SW 1271 (cell line): ENCODE data around the gene COLEC12.

ENCODE experiments used
- DNase-seq, 2 experiments: peaks; one replicate each; lab custom pipeline; 2025; lab: John Stamatoyannopoulos, UW

Gene COLEC12

DNA sequence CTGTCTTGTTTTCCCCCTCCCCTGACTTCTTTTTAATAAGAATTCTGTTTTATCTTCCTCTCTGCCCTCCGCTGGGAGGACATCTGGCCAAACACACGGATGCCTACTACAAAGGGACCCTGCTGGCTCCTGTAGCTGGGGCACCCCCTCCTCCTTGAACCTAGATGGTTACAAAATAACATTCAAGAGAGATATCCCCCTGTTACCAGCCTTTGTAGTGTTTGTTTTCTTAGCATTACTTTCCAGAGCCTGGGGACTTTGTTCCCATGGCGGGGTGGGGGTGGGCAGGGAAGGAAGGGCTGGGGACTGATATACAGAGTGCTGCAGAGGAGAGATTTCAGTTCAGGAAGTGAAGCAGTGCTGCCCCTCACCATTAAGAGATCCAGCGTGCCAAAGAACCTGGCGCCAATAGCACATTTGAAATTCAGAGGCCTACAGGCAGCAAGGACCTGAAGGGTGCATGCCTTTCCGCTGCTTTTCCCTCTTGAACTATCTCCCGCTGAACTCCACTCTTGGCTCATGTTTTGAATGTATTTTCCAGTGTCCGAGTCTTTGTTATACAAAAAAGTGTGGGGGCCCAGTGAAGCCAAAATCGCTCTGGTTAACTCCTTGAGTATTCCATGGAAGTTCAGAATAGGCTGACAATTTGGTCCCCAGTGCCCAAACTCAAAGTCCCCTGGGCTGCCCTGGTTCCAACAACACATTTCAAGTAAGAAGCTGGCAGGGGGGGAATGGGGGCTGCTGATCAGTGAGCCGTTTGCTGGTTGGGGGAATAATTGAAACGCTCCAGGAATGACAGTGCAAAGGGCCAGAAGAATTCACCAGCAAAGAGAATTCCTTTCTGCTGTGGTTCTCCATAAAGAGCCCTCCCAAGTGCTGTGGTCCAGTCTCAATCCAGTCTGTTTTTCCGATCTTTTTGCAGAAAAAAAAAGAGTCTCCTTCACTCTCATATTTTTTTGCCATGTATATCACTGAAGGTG lies 137.9 kb downstream of the COLEC12 start:
- no peak for DNase-seq

DNA sequence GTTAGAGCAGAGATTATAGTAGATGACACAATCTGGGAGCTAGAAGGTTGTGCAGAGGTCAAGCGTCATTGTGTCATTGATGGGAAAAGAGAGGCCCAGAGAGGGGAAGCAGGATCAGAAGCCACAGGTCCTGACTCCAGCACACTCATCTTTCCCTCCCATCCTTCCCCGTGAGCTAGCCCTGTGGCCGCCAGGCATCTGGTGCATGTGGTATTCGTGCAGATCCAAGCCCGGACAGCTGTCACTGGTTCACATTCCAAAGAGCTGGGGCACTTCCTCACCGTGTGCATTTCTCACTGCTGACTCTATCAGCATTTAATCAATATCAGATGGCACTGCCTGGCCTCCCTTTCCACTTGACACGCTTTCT lies 138.6 kb downstream of the COLEC12 start:
- peak; percentile 4 to 33 for DNase-seq

DNA sequence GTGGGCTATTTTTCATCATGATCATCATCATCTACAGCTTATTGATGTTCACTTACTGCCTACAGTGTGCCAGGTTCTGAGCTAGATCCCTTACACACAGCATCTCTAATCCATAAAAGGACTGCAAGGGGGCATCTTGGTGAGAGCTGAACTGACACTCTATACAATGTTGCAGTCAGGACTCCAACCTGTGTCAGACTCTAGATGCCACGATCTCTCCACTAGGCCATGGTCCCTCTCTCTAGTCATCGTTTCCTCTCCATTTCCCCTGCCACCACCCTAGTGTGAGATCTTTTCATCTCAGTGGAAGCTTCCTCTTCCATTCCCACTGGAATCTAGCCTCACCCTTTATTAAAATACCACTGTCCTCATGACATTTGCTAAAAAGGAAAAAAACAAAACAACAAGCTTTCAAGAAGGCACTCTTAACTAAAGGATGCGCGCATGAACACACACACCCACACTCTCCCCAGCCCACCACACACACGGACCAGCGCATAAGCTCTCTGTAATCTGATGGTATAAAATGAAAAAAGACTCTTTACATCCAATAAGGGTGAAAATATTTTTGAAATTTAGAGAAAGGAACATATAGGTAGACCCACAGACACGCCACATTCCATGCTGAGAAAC lies 139.3 kb downstream of the COLEC12 start:
- DNase-seq = no peak

DNA sequence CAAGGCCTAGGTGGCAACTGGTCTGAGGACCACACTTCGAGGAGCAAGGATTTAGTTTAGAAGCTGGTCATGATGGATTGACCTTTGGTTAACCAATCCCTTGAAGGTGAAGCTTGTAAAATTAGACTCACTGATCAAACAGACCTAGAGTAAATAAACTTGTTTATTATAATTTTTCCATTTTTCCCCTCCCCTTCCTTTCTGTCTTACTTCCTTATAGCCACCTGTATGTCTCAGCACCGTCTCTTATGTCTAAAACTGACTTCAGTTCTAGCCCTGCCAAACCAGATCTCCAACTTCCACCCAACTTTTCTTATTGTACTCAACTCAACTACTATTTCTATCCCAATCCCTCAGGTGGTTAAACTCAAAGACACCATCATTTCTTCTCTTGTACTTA lies 139.8 kb downstream of the COLEC12 start:
- no peak for DNase-seq

DNA sequence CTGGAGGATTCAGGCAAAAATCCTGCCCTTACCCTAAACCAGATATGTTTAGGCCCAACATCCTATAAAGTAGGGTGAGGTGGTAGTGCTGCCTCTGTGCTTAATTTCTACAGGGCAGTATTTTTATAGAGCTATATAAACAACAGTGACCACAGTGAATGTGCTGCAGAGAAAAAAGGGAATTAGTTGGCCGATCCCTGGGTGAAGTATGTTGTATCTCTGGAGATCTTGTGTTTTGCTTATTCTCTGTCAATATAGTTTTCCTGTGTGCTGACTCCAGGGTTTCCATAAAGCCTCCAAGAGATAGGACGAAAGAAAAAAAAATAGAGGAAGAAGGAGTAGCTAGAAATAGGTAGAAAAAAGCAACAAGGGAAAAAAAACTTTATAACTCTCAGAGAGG lies 143.7 kb downstream of the COLEC12 start:
- no peak for DNase-seq

DNA sequence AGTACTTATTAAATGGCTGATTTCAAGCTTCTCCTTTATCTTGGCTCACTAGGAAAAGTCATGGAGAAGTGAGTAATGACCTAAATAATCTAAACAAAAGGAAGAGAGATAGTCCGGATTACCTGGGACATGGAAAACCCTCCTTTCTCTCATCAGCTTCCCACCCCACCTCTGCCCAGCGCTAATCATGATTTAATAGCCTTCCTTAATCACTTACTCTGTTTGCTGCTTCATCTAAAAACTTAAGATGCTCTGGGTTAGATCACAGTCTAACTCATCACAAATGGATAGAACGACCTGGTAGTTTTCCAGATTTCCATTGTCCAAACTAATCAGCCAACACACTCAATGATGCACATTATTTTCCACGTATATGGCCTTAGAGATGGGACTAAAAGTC lies 144.8 kb downstream of the COLEC12 start:
- DNase-seq = no peak

DNA sequence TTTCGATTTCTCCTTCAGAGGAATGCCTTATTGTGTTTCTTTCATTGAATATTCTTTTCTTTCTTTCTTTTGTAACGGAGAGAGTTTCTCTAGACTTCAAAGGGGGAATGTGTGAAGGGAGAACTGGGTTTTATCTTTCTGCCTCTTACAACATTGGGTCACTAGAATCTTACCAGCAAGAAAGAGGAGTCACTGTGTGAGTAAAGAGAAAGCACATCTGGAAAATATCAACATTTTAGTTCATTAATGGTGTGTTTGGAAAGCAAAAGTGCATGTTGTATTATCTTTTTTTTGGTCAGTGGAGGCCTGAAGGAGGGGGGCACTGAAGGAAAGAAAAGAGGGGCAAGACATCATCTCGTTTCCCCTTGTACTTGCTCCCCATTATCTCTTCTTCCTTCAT lies 146.0 kb downstream of the COLEC12 start:
- DNase-seq = no peak

DNA sequence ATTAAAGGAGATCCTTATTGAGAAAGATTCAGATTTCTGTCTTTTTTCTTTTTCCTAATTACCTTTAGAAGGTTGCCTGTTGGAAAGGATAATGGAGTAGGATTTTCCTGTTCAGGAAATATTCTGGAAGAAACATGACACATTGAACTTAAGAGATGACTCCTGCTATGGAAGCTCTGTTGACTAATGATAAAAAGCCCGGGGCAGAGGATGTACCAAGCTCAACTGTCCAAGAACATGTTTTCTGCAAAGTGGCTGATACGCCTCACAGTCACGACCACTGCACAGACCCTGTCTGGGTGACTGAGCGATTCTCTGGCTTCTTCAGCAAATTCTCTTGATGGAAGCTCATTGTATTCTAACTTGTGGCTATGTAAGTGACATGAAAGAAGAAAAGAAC lies 146.5 kb downstream of the COLEC12 start:
- no peak for DNase-seq

DNA sequence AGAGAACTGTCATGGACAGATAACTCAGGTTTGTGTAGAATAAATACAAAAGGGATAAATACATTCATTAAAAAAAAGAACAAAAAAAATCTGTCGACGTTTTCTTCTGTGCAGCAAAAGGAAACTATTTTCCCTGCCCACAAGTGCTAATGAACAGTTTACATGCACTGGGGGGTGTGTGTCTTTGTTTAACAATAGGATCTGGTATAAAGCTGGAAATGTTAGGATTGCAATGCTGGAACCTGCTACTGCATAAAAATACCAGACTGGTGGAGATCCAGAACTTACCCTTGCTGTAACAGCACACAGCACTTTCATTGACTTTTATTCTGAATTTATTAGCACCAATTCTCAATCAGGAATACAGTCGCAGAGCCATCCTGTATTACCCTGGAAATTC lies 148.1 kb downstream of the COLEC12 start:
- DNase-seq = no peak

DNA sequence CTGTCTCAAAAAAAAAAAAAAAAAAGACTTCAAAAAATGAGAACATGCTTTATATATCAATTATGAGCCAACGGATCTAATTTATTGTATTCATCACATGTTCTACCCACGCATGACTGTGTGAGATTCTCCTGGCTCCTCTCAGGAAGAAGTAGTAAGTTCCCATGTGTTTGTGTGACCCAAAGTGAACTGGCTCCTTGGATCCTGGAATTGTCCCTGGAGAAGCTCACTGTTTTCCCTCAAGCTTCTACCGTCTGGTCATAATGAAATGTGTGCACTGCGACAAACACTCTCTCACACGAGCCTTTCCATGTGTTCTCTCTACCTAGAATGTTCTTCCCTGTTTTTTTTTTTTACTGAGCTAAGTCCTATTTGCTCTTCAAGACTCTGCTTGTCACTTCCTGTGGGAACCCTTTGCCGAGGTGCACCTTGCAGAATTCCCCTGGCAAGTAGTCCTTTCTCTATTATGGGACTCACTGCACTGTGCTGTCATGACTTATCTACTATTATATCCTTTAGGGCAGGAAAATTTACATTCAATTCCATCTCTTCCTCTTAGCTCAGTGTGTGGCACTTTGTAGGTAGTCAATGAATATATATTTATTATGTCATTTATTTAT lies 149.4 kb downstream of the COLEC12 start:
- no peak for DNase-seq

DNA sequence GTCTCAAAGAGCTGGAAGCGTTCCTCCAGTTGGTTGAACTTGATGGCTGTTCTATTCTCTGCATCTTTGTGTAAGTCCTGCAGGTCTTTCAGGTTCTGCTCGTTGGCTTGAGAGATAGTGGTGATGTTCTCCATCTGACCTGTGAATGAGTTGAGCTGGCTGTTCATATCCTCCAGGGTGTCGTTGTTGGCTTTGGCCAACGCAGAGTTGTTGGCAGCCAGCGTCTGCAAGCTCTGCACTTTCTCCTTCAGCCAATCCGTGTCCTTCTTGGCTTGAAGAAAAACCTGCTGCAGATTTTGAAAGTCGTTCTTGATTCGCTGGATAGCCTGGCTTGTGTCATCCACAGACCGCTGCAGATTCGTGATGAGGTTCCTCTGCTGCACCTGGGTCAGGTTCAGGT lies 153.9 kb downstream of the COLEC12 start:
- DNase-seq = no peak

DNA sequence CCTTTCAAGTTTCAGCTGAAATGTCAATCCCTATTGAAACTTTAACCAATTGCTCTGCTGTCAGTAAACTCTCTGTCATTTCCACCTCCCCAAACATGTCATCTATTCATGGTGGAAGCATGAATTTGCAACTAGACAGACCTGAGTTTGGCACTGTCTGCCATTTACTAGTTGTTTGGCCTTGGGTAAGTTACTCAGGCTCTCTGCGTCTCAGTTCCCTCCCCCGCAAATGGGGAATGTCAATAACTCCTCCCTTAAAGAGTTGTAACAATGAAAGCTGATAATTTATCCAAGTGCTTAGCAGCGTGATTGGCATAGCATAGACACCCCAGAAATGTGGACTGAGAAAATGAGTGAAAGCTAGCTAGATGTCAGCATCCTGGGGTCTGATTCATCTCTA lies 159.4 kb downstream of the COLEC12 start:
- DNase-seq = no peak

DNA sequence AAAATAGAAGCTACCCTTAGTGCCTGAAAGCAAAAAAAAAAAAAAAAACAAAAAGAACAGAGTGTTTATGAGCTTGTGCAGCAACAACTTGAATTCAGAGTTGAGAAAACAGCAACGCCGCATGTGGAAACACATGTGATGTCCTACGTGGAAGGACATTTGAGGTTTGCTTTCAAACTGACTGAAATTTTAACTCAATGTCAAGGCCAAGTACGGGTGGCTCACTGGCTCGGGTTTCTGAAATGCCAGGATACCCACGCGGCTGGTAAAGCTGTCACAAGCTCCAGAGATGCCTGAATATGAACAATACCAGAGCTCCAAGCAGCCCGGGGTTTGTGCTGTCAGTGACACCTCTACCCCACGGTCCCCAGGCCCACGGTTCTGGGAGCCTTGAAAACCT lies 160.5 kb downstream of the COLEC12 start:
- DNase-seq = no peak

DNA sequence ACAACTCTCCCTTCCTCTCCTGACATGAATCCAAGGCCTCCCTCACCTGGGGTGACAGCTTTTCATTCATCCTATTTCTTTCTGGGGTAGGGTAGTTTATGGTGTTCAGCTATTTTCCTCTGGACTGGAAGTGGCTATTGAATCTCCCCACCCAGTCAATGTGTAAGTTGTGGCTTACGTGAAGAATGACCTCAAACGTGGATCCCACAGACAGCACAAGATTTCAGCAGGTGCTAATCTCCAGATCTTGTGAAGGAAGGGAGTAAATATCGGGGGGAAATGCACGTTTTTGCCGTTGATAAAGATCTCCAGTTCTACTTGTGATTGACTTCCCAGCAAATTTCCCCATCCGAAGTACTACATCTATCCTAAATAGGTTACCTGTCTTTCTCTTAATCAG lies 161.3 kb downstream of the COLEC12 start:
- DNase-seq = no peak

DNA sequence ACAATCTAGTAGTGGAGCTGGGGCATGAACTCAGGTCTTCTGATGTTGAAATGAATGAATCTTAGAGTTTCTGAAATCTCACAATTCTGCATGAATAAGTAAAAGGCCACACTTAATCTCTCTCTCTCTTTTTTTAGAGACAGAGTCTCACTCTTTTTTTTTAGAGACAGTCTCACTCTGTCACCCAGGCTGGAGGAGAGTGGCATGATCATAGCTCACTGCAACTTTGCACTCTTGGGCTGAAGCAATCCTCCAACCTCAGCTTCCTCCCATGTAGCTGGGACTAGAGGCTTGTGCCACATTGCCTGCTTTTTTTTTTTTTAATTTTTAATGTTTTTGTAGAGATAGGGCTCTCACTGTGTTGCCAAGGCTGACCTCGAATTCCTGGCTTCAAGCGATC lies 163.8 kb downstream of the COLEC12 start:
- DNase-seq = no peak

DNA sequence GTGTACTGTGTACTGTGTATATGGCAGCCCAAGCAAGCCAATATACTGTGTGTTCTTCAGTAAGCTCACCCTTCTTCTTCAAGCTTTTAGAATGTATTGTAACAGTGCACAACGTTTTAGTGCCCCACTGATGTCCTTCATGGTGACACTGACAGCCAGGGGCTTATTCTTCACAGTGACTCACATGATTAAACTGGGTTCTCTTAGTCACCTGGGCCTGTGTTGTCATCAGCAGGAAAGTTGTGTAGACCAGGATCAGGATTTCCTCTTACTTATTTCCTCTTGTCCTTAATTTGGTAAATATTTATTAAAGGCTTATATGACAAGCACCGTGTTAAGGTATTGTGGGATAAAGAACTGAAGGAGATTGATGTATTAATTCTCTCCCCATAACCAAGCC lies 164.8 kb downstream of the COLEC12 start:
- DNase-seq = no peak

DNA sequence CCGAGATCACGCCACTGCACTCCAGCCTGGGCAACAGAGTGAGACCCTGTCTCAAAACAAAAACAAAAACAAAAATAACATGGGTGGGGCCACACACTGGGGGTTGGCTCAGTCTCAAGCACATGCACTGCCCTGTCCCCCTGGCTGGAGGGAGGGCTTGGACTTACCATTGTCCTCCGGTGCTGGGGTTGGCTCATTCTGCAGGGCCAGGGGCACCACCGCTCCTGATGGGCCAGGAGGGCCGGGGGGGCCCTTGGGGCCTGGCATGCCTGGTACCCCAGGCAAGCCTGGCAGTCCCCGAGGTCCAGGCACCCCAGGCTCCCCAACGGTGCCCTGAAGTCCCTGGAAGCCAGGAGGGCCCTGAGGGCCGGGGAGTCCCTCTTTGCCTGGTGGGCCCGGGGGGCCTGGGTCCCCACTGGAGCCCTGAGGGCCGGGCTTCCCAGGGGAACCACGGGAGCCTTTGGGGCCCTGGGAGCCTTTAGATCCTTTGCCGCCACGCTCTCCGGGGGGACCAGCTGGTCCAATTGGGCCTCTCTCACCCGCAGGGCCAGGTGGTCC lies 165.8 kb downstream of the COLEC12 start:
- DNase-seq = no peak

DNA sequence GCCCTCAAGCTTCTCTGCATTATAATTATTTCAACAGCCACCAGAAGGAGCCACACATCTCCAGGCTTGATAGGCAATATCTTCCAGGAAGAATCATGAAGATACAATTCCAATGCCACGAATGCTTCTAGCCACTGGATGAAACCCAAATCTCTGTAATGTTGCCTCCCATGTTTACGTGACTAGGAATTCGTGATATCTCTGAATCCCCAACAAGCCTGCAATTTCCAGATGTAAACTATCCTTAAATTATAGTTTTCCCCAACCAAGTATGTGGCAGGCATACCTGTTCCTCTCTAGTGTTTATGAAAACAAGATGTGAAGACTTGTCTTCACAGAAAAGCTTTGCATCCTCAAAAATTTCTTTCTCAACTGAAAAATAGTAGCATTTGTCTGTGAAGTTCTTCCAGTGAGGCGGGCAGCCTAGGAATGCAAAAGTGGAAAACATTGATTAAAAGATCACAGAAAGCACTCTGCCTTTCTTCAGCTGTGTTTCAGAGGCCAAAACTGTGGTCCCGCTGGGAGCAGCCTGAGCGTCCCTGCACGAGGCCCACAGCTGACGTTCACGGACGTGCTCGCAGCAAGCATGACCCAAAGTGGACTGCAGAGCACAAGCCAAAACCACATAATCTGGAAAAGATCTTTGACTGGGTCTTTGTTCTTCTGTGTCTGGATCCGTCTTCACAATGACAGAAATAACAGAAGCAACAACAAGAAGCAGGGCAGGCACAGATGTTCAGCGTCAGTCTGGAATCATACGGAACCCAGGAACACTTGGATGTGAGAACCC lies 167.6 kb downstream of the COLEC12 start:
- no peak for DNase-seq

DNA sequence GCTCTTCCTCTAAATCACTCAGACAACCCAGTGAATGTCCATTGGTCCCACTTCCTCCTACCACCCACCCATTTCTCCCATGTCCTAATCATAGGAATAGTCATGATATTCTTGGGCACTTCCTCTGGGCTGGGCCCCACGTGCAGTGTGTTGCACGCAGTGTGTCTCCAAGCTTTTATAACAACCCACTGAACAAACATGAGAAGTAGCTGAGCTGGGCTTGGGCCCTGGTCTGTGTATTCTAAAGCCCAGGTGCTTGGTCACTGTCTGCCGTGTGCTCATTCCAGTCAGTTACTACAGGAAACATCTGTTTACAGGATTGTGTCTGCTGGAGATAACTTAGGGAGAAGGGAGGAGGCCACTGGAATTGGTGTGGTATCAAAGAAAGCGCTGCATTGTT lies 168.5 kb downstream of the COLEC12 start:
- DNase-seq = no peak

DNA sequence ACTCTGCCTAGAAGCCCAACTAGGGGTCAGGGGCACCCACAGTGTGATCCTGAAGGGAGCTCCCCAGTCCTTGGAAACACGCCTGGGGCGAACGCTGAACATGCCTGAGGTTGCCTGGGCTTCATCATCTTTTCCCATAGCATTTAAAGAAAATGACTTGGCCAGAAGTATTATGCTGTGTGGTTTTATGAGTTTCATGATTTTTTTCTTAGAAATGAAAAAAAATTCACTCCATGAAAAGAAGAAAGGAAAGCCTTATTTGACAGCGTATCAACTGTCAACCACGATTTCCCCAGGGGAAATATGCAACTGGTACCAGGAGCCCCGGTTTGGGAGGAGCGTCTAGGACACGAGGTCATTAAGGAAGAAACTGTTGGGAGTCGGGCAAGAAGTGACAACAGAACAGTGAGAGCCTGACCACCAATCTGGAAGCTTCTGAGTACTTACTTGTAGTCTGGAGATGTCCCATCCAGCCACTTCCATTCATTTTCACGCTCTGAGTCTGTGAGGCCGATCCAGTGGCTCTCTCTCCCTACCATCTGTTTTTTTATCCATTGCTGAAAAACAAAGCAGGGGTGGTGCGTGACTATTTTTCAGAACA lies 169.2 kb downstream of the COLEC12 start:
- DNase-seq = no peak

DNA sequence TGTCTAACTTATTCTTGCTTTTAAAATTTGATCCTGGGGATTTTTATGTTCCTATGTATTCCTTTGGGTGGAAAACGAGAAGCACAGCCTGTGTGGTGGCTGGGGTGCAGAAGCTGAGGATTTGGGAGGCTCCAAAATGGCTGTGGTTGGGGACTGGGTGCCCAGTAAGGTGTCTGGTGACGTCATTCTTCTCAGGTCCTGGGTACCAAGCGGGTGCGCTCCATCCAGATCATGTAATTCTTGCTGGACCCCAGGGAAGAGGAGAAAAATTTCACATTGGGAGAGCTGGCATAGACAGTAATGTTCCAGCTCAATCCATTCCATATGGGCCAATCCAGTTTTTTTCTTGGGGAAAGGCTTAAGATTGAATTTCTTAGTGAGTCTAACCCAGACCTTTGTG lies 171.6 kb downstream of the COLEC12 start:
- no peak for DNase-seq

DNA sequence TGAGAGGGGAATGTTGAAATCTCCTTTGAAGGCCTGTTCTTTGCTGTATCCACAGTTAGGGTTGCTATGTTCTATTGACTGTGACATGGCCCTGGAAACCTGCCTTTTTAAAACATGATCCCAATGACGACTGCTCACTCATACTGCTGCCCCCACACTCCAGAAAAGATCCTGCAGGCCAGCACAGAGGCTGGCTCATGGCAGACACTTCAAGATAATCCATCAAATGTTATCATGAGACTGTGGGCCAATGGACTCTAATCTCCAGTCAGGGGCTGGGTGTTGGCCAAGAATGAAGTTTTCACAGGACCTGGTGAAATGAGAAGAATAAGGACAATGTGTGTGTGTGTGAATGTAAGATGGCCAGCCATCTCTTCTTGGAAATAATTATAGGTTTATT lies 173.7 kb downstream of the COLEC12 start:
- DNase-seq = no peak
